Endothelial cell (in vitro differentiated cells): ENCODE results near the gene PRKAG2. TPM values are rescaled to one million over a fixed set of nuclear protein-coding genes. Genes with fewer than 3 reads are reported as not detected.
"Not testable (repeated sequence)": the region's sequence is repeated elsewhere in the genome, so short reads cannot be mapped to it uniquely, and the experiment has no call there.

Experiments
- DNase-seq: peaks from one replicate; pipeline ENCODE4 v3.0.0; 2021; ENCODE audit warnings: low spot score
- H3K27ac Mint-ChIP-seq: one replicate; pipeline ENCODE4 v1.8.0; 2021; ENCODE audit warnings: mixed read lengths, inconsistent platforms; ENCODE audit not compliant: unreplicated experiment
- H3K27me3 Mint-ChIP-seq: one replicate; pipeline ENCODE4 v1.8.0; 2021; ENCODE audit warnings: mild to moderate bottlenecking, moderate library complexity, mixed read lengths, inconsistent platforms; ENCODE audit not compliant: unreplicated experiment
- H3K36me3 Mint-ChIP-seq: one replicate; pipeline ENCODE4 v1.8.0; 2021; ENCODE audit warnings: mild to moderate bottlenecking, low read depth, mixed read lengths, inconsistent platforms; ENCODE audit not compliant: unreplicated experiment
- H3K4me1 Mint-ChIP-seq: one replicate; pipeline ENCODE4 v1.8.0; 2021; ENCODE audit warnings: mild to moderate bottlenecking, mixed read lengths, inconsistent platforms; ENCODE audit not compliant: unreplicated experiment
- H3K4me3 Mint-ChIP-seq: one replicate; pipeline ENCODE4 v1.8.0; 2021; ENCODE audit warnings: mild to moderate bottlenecking, mixed read lengths, inconsistent platforms; ENCODE audit not compliant: unreplicated experiment
- H3K9me3 Mint-ChIP-seq: one replicate; pipeline ENCODE4 v1.8.0; 2021; ENCODE audit warnings: mixed read lengths, inconsistent platforms; ENCODE audit not compliant: unreplicated experiment
- total RNA-seq: library from RNA; stranded (reverse); fragmentation: NEBNext Ultra II Directional; extraction: Animal tissue kit (Norgen Biotek cat#: 25700); gene quantifications from one replicate; pipeline ENCODE4 v1.2.1, GENCODE V29; 2021; ENCODE audit not compliant: unreplicated experiment
- TF ChIP-seq, protein P1 (sequence below): fragments of 200-600 bp; sonication (generic); IDR thresholded peaks from one replicate; pipeline ENCODE4 v1.5.0; 2021; ENCODE audit warnings: antibody characterized with exemption; ENCODE audit not compliant: unreplicated experiment

PRKAG2 gene
- total RNA-seq, 1 donor from 2014 or later, result 16.0 TPM

DNA sequence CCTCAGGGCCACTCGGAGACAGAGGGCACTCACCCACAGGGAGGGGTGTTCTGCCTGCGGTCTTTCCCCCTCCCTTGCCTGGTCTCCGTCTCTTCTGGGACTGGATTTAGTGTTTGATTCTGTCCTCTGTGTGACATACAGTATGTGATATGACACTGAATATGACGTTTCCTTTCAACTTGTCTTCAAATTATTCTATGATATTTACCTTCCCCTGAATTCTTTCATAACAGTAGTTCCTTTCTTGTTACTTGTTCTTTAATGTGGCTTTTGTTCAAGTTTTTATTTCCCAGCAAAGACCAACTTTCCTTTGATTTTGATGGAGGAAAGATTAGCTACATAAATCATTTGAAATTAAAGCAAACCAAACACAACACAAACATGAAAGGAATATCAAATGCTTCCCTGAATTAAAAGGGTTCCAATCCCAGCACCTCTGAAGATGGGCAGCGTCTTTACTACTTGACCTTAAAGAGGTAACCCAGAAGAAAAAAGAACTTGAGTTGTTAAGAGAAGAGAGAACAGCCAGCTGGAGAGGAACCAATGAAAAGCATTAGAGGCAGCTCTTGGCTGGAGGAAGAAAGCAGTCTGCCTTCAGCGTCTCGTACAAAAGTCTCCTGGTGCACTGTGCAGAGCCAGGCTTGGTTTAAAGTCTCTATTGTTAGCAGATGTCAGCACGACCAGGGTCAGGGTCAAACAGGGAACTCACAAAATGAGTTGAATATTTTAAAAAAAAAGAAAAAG, 338.9 kb downstream of the PRKAG2 start:
- Mint-ChIP-seq H3K4me1 (no peaks in the 10 kb centered on the region), H3K27ac (no peak overlapping the region), H3K4me3 (no peak overlapping the region), H3K27me3 (peaks cover 1% of the 10 kb centered on the region), H3K9me3 (no peaks in the 10 kb centered on the region), H3K36me3 (no peaks in the 10 kb centered on the region)
- DNase-seq, result no peak
- TF ChIP-seq, protein P1, sequence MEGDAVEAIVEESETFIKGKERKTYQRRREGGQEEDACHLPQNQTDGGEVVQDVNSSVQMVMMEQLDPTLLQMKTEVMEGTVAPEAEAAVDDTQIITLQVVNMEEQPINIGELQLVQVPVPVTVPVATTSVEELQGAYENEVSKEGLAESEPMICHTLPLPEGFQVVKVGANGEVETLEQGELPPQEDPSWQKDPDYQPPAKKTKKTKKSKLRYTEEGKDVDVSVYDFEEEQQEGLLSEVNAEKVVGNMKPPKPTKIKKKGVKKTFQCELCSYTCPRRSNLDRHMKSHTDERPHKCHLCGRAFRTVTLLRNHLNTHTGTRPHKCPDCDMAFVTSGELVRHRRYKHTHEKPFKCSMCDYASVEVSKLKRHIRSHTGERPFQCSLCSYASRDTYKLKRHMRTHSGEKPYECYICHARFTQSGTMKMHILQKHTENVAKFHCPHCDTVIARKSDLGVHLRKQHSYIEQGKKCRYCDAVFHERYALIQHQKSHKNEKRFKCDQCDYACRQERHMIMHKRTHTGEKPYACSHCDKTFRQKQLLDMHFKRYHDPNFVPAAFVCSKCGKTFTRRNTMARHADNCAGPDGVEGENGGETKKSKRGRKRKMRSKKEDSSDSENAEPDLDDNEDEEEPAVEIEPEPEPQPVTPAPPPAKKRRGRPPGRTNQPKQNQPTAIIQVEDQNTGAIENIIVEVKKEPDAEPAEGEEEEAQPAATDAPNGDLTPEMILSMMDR, result no peak

GRCh38 chr7:151536178-151536577, 340.7 kb downstream of the PRKAG2 start:
- H3K9me3 Mint-ChIP-seq, DNase-seq, H3K36me3 Mint-ChIP-seq, H3K27me3 Mint-ChIP-seq, H3K4me3 Mint-ChIP-seq, H3K4me1 Mint-ChIP-seq, H3K27ac Mint-ChIP-seq: not testable (repeated sequence)

- no peak for DNase-seq
- Mint-ChIP-seq H3K27ac (no peak overlapping the region), H3K9me3 (no peaks in the 10 kb centered on the region), H3K4me3 (no peak overlapping the region), H3K36me3 (peaks cover 3% of the 10 kb centered on the region), H3K27me3 (no peaks in the 10 kb centered on the region), H3K4me1 (no peaks in the 10 kb centered on the region)
- TF ChIP-seq, protein P1, result no peak
Measured at GRCh38 chr7:151529842-151530241, 347.1 kb downstream of the PRKAG2 start.

GRCh38 chr7:151524845-151525244, 352.1 kb downstream of the PRKAG2 start:
- Mint-ChIP-seq H3K36me3 (no peaks in the 10 kb centered on the region), H3K9me3 (no peaks in the 10 kb centered on the region), H3K27me3 (peaks cover 8% of the 10 kb centered on the region), H3K4me3 (no peak overlapping the region), H3K4me1 (no peaks in the 10 kb centered on the region), H3K27ac (no peak overlapping the region)
- no peak for DNase-seq
- TF ChIP-seq, protein P1, result no peak

DNA sequence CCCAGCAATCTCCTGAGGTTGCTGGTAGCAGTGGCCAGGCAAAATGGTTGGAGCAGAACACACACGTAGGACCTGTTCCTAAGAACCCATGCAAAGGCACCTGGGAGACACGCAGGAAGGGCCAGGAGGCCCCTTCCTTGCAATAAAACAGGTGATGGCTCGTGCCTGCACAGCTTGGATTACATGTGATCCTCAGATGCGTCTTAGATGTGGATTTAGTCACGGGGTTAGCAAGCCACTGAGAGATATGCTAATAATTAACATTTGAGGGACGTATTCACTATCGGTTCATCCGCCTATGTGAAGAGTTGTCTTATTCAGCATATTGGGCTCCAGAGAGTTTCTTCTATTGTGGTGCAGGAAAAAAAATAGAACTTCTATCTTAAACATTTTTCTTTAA, 352.6 kb downstream of the PRKAG2 start:
- Mint-ChIP-seq H3K4me3 (no peak overlapping the region), H3K27ac (no peak overlapping the region), H3K27me3 (peaks cover 9% of the 10 kb centered on the region), H3K36me3 (no peaks in the 10 kb centered on the region), H3K9me3 (no peaks in the 10 kb centered on the region), H3K4me1 (no peaks in the 10 kb centered on the region)
- DNase-seq, result no peak
- TF ChIP-seq, protein P1, result no peak
